DOHH2 (cell line): ENCODE results near the gene GDE1.

Source experiments
- H3F3A ChIP-seq: fragments of 200-600 bp; sonication (generic), shearing (Covaris generic); 2 replicates; pipeline ENCODE4 v1.6.0; 2016; ENCODE audit warnings: antibody characterized with exemption, mild to moderate bottlenecking; ENCODE audit not compliant: control insufficient read depth, insufficient read depth
- H3K27ac ChIP-seq: fragments of 200-600 bp; sonication (generic); 2 replicates; pipeline ENCODE4 v1.5.1; 2014; ENCODE audit warnings: low read depth, mild to moderate bottlenecking, low read length, moderate library complexity
- H3K27me3 ChIP-seq: fragments of 200-600 bp; sonication (generic); 2 replicates; pipeline ENCODE4 v1.6.1; 2014; ENCODE audit warnings: mild to moderate bottlenecking, low read length, mixed read lengths; ENCODE audit not compliant: control insufficient read depth
- H3K36me3 ChIP-seq: fragments of 200-600 bp; sonication (generic); 2 replicates; pipeline ENCODE4 v1.6.1; 2014; ENCODE audit warnings: mild to moderate bottlenecking, low read length, moderate library complexity, mixed read lengths; ENCODE audit not compliant: control insufficient read depth
- H3K4me1 ChIP-seq: fragments of 200-600 bp; sonication (generic); 2 replicates; pipeline ENCODE4 v1.6.1; 2014; ENCODE audit warnings: mild to moderate bottlenecking, low read length, mixed read lengths; ENCODE audit not compliant: control insufficient read depth
- H3K4me2 ChIP-seq: fragments of 200-600 bp; sonication (generic); 2 replicates; pipeline ENCODE4 v1.6.0; 2014; ENCODE audit warnings: mild to moderate bottlenecking, low read length, moderate library complexity
- H3K4me3 ChIP-seq: fragments of 200-600 bp; sonication (generic); 2 replicates; pipeline ENCODE4 v1.5.1; 2014; ENCODE audit warnings: mild to moderate bottlenecking, low read length, mixed read lengths
- H3K79me2 ChIP-seq: fragments of 200-600 bp; sonication (generic); 2 replicates; pipeline ENCODE4 v1.6.1; 2014; ENCODE audit warnings: mild to moderate bottlenecking, low read length, mixed read lengths; ENCODE audit not compliant: control insufficient read depth
- H3K9me2 ChIP-seq: fragments of 200-600 bp; sonication (generic); replicated peaks from 2 replicates; pipeline ENCODE4 v1.6.1; 2014; ENCODE audit warnings: mild to moderate bottlenecking, low read length, mixed read lengths; ENCODE audit not compliant: control insufficient read depth
- H3K9me3 ChIP-seq: fragments of 200-600 bp; sonication (generic); 2 replicates; pipeline ENCODE4 v1.6.1; 2014; ENCODE audit warnings: antibody characterized with exemption, low read length, mixed read lengths; ENCODE audit not compliant: control insufficient read depth, insufficient read depth
- H4K20me1 ChIP-seq: fragments of 200-600 bp; sonication (generic); 2 replicates; pipeline ENCODE4 v1.6.0; 2014; ENCODE audit warnings: low read depth, mild to moderate bottlenecking, antibody characterized with exemption, low read length, moderate library complexity; ENCODE audit not compliant: control insufficient read depth, insufficient read depth
- EZH2phosphoT487 ChIP-seq: fragments of 200-600 bp; sonication (generic); IDR thresholded peaks from 2 replicates; pipeline ENCODE4 v1.6.1; 2017; ENCODE audit warnings: borderline replicate concordance, mild to moderate bottlenecking, antibody characterized with exemption, low read length, moderate library complexity, mixed read lengths
- TF ChIP-seq, protein P1 (sequence below): fragments of 200-600 bp; sonication (generic); IDR thresholded peaks from one replicate; pipeline ENCODE4 v1.5.1; 2014; ENCODE audit warnings: antibody characterized with exemption, mild to moderate bottlenecking, low read depth, low read length; ENCODE audit not compliant: poor library complexity, severe bottlenecking

GDE1 gene

DNA sequence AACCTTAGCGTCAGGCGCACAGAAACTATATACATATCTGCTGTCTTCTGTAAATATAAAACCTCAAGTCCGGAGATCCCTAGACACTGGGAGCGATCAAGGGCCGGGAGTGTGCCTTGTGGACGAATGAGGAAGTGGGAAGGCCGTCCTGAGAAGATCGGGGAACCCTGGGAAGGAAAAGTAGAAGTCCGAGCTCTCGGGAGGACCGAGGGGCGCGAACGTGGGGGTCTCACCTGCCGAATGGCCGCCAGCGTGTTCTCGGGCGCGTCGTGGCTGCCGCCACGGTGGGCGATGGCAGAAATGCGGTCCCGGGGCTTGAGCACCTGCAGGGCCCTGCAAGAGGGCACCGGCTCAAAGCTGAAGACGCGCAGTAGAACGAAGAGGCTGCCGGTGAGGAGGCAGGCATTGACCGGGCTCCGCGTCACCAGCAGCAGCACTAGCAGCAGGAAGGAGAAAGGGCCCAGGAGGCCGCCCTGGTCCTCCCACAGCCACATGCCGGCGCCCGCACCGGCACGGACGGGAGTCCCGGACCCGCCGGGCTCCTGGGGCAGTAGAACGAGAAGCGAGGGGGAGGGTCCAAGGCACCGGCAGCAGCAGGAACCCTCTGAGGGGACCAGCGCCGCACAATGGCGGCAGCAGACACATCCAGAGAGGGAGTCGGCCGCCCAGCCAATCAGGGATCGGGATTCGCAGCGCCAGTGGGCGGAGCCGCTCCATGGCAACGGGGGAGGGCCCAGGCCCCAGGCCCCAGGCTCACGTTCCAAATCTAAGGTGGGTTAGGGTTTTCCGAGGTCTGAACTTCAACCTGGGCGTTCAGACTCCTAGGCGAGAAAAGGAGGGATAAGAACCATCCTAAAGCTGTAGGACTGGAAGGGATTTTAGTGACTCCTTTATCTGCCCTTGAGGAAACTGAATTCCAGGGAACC is at the start of gene GDE1:
GDE1 (minus strand) TSS at position 628 of the 926 bp plus-strand sequence; CDS start at position 494, 134 bp downstream.
- H3K9me3 ChIP-seq: no peaks in the 10 kb centered on the region
- peaks cover 7% of the 10 kb centered on the region for H3F3A ChIP-seq
- peak within 1 kb of the TSS; percentile 94 for H3K4me2 ChIP-seq
- no peaks in the 10 kb centered on the region for H3K27me3 ChIP-seq
- peak within 1 kb of the TSS; percentile 46 for H3K27ac ChIP-seq
- peak within 1 kb of the TSS; percentile 97 for H3K4me3 ChIP-seq
- H3K9me2 ChIP-seq: no peaks in the 10 kb centered on the region
- H3K4me1 ChIP-seq: peaks cover 56% of the 10 kb centered on the region
- TF ChIP-seq, protein P1, sequence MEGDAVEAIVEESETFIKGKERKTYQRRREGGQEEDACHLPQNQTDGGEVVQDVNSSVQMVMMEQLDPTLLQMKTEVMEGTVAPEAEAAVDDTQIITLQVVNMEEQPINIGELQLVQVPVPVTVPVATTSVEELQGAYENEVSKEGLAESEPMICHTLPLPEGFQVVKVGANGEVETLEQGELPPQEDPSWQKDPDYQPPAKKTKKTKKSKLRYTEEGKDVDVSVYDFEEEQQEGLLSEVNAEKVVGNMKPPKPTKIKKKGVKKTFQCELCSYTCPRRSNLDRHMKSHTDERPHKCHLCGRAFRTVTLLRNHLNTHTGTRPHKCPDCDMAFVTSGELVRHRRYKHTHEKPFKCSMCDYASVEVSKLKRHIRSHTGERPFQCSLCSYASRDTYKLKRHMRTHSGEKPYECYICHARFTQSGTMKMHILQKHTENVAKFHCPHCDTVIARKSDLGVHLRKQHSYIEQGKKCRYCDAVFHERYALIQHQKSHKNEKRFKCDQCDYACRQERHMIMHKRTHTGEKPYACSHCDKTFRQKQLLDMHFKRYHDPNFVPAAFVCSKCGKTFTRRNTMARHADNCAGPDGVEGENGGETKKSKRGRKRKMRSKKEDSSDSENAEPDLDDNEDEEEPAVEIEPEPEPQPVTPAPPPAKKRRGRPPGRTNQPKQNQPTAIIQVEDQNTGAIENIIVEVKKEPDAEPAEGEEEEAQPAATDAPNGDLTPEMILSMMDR: peak; percentile 41
- TF ChIP-seq EZH2phosphoT487: no peak
- H4K20me1 ChIP-seq: no peaks in the 10 kb centered on the region; the same call in 1 of the 2 replicates
- H3K36me3 ChIP-seq: peaks cover 39% of the 10 kb centered on the region
- peaks cover 75% of the 10 kb centered on the region for H3K79me2 ChIP-seq

DNA sequence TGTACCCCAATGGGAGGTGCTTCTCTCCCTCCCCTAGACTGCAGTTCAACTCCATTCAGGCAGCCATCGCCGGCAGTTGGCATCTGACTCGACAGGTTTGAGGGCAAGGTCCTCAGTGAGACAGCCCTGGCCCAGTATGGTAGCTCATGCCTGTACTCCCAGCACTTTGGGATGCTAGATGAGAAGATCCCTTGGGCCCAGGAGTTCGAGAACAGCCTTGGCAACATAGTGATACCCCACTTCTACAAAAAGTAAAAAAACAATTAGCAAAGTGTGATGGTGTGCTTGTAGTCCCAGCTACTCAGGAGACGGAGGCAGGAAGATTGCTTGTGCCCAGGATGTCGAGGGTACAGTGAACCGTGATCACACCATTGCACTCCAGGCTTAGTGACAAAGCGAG is 45.7 kb upstream of the GDE1 start:
- TF ChIP-seq EZH2phosphoT487: no peak
- TF ChIP-seq, protein P1: no peak
- Histone ChIP-seq H3K4me2 (no peak overlapping the region), H3K9me3 (no peaks in the 10 kb centered on the region), H3K36me3 (no peaks in the 10 kb centered on the region), H3F3A (no peaks in the 10 kb centered on the region), H3K79me2 (no peaks in the 10 kb centered on the region), H3K27me3 (no peaks in the 10 kb centered on the region), H3K27ac (no peak overlapping the region), H4K20me1 (no peaks in the 10 kb centered on the region), H3K4me3 (no peak overlapping the region), H3K9me2 (no peaks in the 10 kb centered on the region), H3K4me1 (no peaks in the 10 kb centered on the region)

DNA sequence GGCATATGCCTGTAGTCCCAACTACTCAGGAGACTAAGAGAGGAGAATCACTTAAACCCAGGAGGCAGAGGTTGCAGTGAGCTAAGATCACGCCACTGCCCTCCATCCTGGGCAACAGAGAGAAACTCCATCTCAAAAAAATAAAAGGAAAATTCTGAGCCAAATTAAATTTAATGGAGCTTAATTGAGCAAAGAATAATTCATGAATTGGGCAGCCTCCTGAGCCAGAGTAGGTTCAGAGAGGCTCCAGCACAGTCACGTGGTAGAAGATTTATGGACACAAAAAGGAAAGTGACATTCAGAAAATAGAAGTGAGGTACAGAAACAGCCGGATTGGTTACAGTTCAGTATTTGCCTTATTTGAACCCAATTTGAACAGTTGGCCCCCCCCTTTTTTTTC is 44.5 kb upstream of the GDE1 start:
- H3K9me3 ChIP-seq: no peaks in the 10 kb centered on the region
- no peak overlapping the region for H3K4me2 ChIP-seq
- no peaks in the 10 kb centered on the region for H3F3A ChIP-seq
- H3K27ac ChIP-seq: no peak overlapping the region
- H4K20me1 ChIP-seq: no peaks in the 10 kb centered on the region
- TF ChIP-seq, protein P1: no peak
- no peak for TF ChIP-seq EZH2phosphoT487
- no peaks in the 10 kb centered on the region for H3K79me2 ChIP-seq
- no peak overlapping the region for H3K4me3 ChIP-seq
- H3K36me3 ChIP-seq: no peaks in the 10 kb centered on the region
- no peaks in the 10 kb centered on the region for H3K27me3 ChIP-seq
- H3K9me2 ChIP-seq: no peaks in the 10 kb centered on the region
- no peaks in the 10 kb centered on the region for H3K4me1 ChIP-seq
